Gastrocnemius medialis (tissue), 4 donors: ENCODE measurements around the gene ZNF141. TPM values are rescaled to one million over a fixed set of nuclear protein-coding genes. Genes with fewer than 3 reads are reported as not detected.
"Not testable (repeated sequence)": the region's sequence is repeated elsewhere in the genome, so short reads cannot be mapped to it uniquely, and the experiment has no call there.

Source experiments
- ATAC-seq, 2 donors: fragments of 150-250 bp; one replicate each; pipeline ENCODE4 v1.9.1; 2016
- DNase-seq, 2 donors: peaks; one replicate each; pipeline ENCODE4 v3.0.0-alpha.2; 2019
- H3K27ac ChIP-seq, 4 donors: fragments of 200-600 bp; sonication (generic); 1 replicate in 1 of 4; 2 replicates in 3 of 4; pipeline ENCODE4 v1.5.1; 2016 to 2018; ENCODE audit warnings: mild to moderate bottlenecking in 2 of 4, moderate library complexity in 1 of 4
- H3K27me3 ChIP-seq, 3 donors: fragments of 200-600 bp; sonication (generic) in 2 of 3; 1 replicate in 1 of 3; 2 replicates in 2 of 3; pipeline versions ENCODE4 v1.5.1 to v1.6.0; 2016 to 2019; ENCODE audit warnings: mild to moderate bottlenecking in 1 of 3, moderate library complexity in 1 of 3
- H3K36me3 ChIP-seq, 2 donors: fragments of 200-600 bp; sonication (generic) in 1 of 2; one replicate each; pipeline ENCODE4 v1.5.1; 2017 to 2018
- H3K4me1 ChIP-seq, 2 donors: fragments of 200-600 bp; sonication (generic) in 1 of 2; one replicate each; pipeline ENCODE4 v1.5.1; 2016 to 2017; ENCODE audit warnings: mild to moderate bottlenecking in 2 of 2
- H3K4me3 ChIP-seq, 4 donors: fragments of 200-600 bp; sonication (generic) in 3 of 4; 1 replicate in 1 of 4; 2 replicates in 3 of 4; pipeline ENCODE4 v1.5.1; 2016 to 2019; ENCODE audit warnings: mild to moderate bottlenecking in 2 of 4
- H3K9me3 ChIP-seq, 3 donors: fragments of 200-600 bp; sonication (generic) in 2 of 3; 1 replicate in 1 of 3; 2 replicates in 2 of 3; pipeline ENCODE4 v1.5.1; 2016 to 2019
- CTCF ChIP-seq, 5 experiments: fragments of 450-650 bp in 3 of 5; fragments of 200-600 bp in 2 of 5; sonication (generic) in 2 of 5; IDR thresholded peaks in 4 of 5; conservative IDR thresholded peaks in 1 of 5; 1 replicate in 4 of 5; 2 replicates in 1 of 5; pipeline ENCODE4 v1.5.1; 2016 to 2019; ENCODE audit warnings: antibody characterized with exemption in 5 of 5, mild to moderate bottlenecking in 3 of 5, moderate library complexity in 3 of 5
- POLR2A ChIP-seq, 2 donors: fragments of 450-650 bp; IDR thresholded peaks; one replicate each; pipeline ENCODE4 v1.6.1; 2017; ENCODE audit warnings: antibody characterized with exemption in 2 of 2, mild to moderate bottlenecking in 2 of 2, moderate library complexity in 2 of 2
- in situ Hi-C, 4 donors: fragments of 200-750 bp; cut with MboI; loops; one replicate each; pipeline versions ENCODE4 v1.15.0 to v1.8.0; 2017; ENCODE audit warnings: low sequenced_read_pairs in 4 of 4
- intact Hi-C: fragments of 100-400 bp; cut with DNase I; formaldehyde crosslinking; loops from one replicate; pipeline ENCODE4 v1.15.1; 2023; ENCODE audit warnings: low total_unique reads
- total RNA-seq, 4 donors: library from RNA; depleted of rRNA; stranded (reverse); fragments of >200 nt; gene quantifications; one replicate each; pipeline versions ENCODE4 v1.1.0 to v1.2.3, GENCODE V29; 2016

ZNF141 gene
- total RNA-seq, result 1 to 10 TPM; 1.4 to 5.7 (median 2.0) TPM

DNA sequence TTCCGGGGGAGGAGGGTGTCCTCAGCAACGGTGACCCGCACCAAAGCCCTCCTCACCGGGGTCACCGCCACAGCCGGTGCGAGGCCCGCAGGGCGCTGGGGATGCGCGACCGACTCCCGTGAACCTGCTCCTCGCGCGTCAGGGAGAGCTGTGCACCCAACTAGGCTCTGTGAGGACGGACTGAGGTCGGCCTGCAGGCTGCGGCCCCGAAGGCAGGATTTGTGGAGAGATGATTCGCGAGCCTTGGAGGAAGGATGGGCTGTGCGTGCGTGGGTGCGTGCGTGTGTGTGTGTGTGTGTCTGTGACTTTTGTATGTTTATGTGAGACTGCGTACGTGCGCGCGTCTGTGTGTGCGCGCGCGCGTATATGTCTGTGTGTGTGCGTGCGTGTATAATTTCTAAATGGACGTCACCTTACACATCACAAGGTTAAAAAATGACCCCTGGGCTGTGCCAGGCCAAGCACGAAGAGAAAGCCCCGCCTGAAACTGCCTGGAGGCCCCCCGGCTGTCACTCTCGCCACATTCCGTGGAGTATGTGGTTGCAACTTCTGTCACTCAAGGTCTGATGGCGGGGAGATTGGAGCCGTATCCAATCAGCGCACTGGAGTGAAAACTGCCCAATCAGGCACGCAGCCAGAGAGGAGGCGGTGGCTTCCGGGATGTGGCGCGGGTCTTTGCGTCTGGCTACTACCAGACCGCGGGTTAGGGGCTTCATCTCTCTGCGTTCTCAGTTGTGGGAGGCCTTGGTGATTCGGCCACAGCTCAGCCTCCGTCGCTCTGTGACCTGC is at the start of gene ZNF141:
Gene ZNF141 (plus strand): TSS at position 672 of the 789 bp plus-strand sequence. CDS start 170 bp downstream, outside the sequence.
- intact Hi-C loops (loop anchor here (2.0 to 5.0 kb wide), 3 partner anchors 137 to 445 kb away; partner anchors contain the start of genes PIGG and ZNF721), in situ Hi-C loops (no loop called here)
- no peaks in the 10 kb centered on the region for H3K27me3 ChIP-seq
- DNase-seq (peak; percentile 94), ATAC-seq (peak; percentile 98 to 99)
- H3K9me3 ChIP-seq, result no peaks in the 10 kb centered on the region
- H3K36me3 ChIP-seq, result no peaks in the 10 kb centered on the region
- peak within 1 kb of the TSS; percentile 82 to 93 (median 90) for H3K27ac ChIP-seq
- TF ChIP-seq CTCF (IDR thresholded peaks at IDR 0.05 in 4 of 5, conservative IDR thresholded peaks at IDR 0.05 in 1 of 5), result no peak
- peak; percentile 69 to 80 for TF ChIP-seq POLR2A (IDR thresholded peaks at IDR 0.05)
- peaks cover 5 to 9% of the 10 kb centered on the region in 2 donors for H3K4me1 ChIP-seq
- H3K4me3 ChIP-seq, result peak within 1 kb of the TSS; percentile 88 to 99 (median 94)

GRCh38 chr4:288891-289290 is 48.7 kb upstream of the ZNF141 start:
- intact Hi-C loops, result no loop called here
- DNase-seq, result no peak
- Histone ChIP-seq H3K27ac (no peak overlapping the region), H3K36me3 (no peaks in the 10 kb centered on the region), H3K4me3 (no peak overlapping the region), H3K27me3 (no peaks in the 10 kb centered on the region), H3K9me3 (no peaks in the 10 kb centered on the region), H3K4me1 (no peaks in the 10 kb centered on the region)
- in situ Hi-C loops, result no loop called here
- ATAC-seq, result no peak
- TF ChIP-seq CTCF (IDR thresholded peaks at IDR 0.05 in 4 of 5, conservative IDR thresholded peaks at IDR 0.05 in 1 of 5) (no peak), POLR2A (IDR thresholded peaks at IDR 0.05) (no peak)

GRCh38 chr4:294732-295131 is 42.9 kb upstream of the ZNF141 start:
- Histone ChIP-seq H3K27me3 (no peaks in the 10 kb centered on the region), H3K4me3 (no peak overlapping the region), H3K36me3 (no peaks in the 10 kb centered on the region), H3K9me3 (no peaks in the 10 kb centered on the region), H3K4me1 (no peaks in the 10 kb centered on the region), H3K27ac (no peak overlapping the region)
- in situ Hi-C loops, result no loop called here
- ATAC-seq, result no peak
- TF ChIP-seq POLR2A (IDR thresholded peaks at IDR 0.05), result no peak
- no peak for TF ChIP-seq CTCF (IDR thresholded peaks at IDR 0.05 in 4 of 5, conservative IDR thresholded peaks at IDR 0.05 in 1 of 5)
- DNase-seq, result no peak
- intact Hi-C loops, result no loop called here

- intact Hi-C loops, result no loop called here
- no peaks in the 10 kb centered on the region for H3K4me1 ChIP-seq
- peaks cover 0 to 33% (median 10%) of the 10 kb centered on the region in 3 donors for H3K27me3 ChIP-seq
- H3K36me3 ChIP-seq, result no peaks in the 10 kb centered on the region
- in situ Hi-C loops, result no loop called here
- TF ChIP-seq POLR2A (IDR thresholded peaks at IDR 0.05), result no peak
- TF ChIP-seq CTCF (IDR thresholded peaks at IDR 0.05 in 4 of 5, conservative IDR thresholded peaks at IDR 0.05 in 1 of 5), result no peak
- no peak overlapping the region for H3K4me3 ChIP-seq
- no peak for ATAC-seq
- DNase-seq, result no peak
- no peaks in the 10 kb centered on the region for H3K9me3 ChIP-seq
- H3K27ac ChIP-seq, result no peak overlapping the region
These were observed 35.2 kb upstream of the ZNF141 start for GRCh38 chr4:302381-302780.

GRCh38 chr4:304516-304915 is 33.1 kb upstream of the ZNF141 start:
- H3K9me3 ChIP-seq, ATAC-seq, H3K4me1 ChIP-seq, in situ Hi-C loops, H3K36me3 ChIP-seq, intact Hi-C loops, H3K27ac ChIP-seq, DNase-seq: not testable (repeated sequence)
- peak overlapping the region in 3 of 4 donors; percentile 4 to 42 (median 17) for H3K4me3 ChIP-seq
- H3K27me3 ChIP-seq, result peaks cover 0 to 33% (median 10%) of the 10 kb centered on the region in 3 donors
